GM18505 (cell line): ENCODE measurements around the gene PDE12.
"Not testable (repeated sequence)": the region's sequence is repeated elsewhere in the genome, so short reads cannot be mapped to it uniquely, and the experiment has no call there.

Experiments
- ATAC-seq: cut with Tn5 transposase; IDR thresholded peaks from one replicate; pipeline ENCODE4 v1.9.1; 2021; ENCODE audit not compliant: unreplicated experiment
- POLR2A ChIP-seq: IDR thresholded peaks from 4 replicates; pipeline ENCODE4 v1.6.1; 2011; ENCODE audit warnings: borderline replicate concordance; ENCODE audit not compliant: insufficient read depth, insufficient read length; ENCODE audit errors: extremely low read depth

The PDE12 gene

DNA sequence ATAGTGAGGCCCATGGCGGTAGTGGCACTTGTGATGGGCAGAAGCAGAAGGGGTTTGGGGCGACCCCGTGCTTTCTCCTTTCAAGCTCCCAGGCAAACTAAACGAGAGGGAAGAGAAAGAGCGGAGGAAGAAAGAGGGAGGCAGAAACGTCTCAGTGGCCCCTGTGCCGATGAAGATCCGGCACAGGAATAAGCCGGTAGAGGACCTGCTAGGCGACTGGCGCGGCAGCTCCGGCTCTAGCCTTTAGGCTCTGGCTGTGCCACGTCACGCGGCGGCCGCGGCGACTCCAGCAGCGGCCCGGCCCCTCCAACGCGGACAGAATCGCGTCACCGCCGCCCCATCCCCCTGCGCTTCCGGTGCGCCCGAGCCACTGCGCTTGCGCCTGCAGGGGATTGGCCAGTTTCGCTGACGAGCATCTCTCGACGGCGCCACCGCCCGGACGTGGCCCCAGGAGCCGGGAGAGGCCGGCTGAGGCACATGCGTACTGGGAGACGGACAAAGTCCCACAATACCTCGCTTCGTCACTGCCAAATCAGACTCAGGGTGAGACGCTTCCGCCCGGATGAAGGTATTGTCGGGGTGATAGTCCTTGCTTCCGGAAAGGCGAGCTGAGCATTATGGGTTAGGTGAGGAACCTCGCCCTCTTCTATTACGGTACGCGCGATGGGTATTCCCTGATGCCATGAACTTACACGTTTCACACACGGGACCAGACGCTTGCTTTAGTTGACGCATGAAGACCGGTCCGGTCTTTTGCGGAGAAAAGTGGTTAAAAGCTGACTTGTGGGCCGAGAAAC, 41.3 kb downstream of the PDE12 start, which contains the start of gene ARF4:
ARF4 (minus strand) TSS at position 218 of the 797 bp plus-strand sequence; CDS start at position 14, 204 bp downstream.
- peak; percentile 98 for TF ChIP-seq POLR2A
- peak; percentile 91 for ATAC-seq

DNA sequence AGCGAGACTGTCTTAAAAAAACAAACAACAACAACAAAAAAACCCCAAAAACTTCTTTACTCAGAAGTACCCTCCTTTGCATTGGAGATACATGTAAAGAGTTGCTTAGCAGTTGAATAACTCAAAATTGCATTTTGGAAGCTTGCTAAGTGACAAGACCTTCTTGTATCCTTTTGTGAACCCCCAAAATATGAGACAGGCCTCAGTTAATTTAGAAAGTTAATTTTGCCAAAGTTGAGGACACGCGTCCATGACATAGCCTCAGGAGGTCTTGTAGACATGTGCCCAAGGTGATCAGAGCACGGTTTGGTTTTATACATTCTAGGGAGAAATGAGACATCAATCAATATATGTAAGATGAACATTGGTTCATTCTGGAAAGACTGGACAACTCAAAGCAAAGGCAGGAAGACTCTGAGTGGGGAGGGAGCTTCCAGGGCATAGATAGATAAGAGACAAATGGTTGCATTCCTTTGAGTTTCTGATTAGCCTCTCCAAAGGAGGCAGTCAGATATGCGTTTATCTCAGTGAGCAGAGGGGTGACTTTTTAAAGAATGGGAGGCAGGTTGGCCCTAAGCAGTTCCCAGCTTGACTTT, 42.8 kb downstream of the PDE12 start:
- ATAC-seq = no peak
- TF ChIP-seq POLR2A = no peak

DNA sequence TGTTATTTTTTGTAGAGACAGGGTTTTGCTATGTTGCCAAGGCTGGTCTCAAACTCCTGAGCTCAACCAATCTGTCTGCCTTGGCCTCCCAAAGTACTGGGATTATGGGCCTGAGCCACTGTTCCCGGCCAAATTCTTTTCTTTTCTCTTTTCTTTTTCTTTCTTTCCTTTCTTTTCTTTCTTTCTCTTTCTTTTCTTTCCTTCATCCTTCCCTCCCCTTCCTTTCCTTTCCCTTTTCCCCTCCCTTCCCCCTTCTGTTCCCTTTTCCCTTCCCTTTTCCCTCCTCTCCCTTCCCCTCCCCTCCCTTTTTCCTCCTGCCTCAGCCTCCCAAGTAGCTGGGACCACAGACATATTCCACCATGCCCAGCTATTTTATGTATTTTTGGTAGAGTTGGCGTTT, 44.1 kb downstream of the PDE12 start:
- no peak for ATAC-seq
- TF ChIP-seq POLR2A = no peak

GRCh38 chr3:57604971-57605370, 48.9 kb downstream of the PDE12 start:
- no peak for ATAC-seq

DNA sequence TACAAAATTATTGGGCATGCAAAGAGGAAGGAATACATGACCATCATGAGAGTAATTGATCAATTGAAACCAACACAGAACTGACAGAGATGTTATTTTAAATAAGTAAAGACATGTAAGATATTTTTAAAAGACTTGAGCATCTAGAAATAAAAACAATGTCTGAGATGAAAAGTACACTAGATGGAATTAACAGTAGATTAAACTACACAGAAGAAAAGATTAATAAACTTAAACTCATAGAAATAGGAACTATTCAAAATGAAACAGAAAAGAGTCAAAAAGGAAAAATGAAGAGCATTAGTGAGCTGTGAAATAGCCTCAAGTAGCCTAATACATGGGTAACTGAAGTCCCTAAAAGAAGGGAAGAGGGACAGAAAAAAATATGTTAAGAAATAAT, 49.6 kb downstream of the PDE12 start:
- no peak for ATAC-seq
- no peak for TF ChIP-seq POLR2A

More at GRCh38 chr3:57604971-57605370, 48.9 kb downstream of the PDE12 start:
- TF ChIP-seq POLR2A = no peak

DNA sequence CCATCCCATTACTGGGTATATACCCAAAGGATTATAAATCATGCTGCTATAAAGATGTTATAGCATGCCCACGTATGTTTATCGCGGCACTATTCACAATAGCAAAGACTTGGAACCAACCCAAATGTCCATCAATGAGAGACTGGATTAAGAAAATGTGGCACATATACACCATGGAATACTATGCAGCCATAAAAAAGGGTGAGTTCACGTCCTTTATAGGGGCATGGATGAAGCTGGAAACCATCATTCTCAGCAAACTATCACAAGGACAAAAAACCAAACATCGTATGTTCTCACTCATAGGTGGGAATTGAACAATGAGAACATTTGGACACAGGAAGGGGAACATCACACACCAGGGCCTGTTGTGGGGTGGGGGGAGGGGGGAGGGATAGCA, 55.8 kb downstream of the PDE12 start:
- not testable (repeated sequence) for ATAC-seq

DNA sequence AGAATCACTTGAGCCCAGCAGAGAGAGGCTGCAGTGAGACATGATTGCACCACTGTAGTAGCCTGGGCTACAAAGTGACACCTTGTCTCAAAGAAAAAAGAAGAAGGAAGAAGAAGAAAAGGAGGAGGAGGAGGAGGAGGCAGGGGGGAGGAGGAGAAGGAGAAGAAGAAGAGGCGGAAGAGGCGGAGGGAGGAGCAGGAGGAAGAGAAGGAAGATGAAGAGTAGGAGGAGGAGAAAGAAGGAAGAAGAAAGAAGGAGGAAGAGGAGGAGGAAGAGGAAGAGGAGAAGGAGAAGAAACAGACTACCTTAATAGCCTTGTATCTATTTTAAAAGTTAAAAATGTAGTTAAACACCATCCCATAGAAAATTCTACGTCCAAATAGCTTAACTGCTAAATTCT, 60.2 kb downstream of the PDE12 start:
- ATAC-seq = no peak

More for the DNA sequence above, 60.2 kb downstream of the PDE12 start:
- no peak for TF ChIP-seq POLR2A
